HFF-Myc (cell line): ENCODE results near the gene MCC.

Source experiments
- DNase-seq: peaks from one replicate; pipeline ENCODE4 v3.0.0-alpha.2; 2011; ENCODE audit warnings: low read depth; ENCODE audit errors: extremely low read depth
- H3K4me3 ChIP-seq: replicated peaks from 2 replicates; pipeline ENCODE4 v1.5.1; 2011; ENCODE audit warnings: low read depth, mild to moderate bottlenecking, control low read depth, low read length
- TF ChIP-seq, protein P1 (sequence below): IDR thresholded peaks from 2 replicates; pipeline ENCODE4 v1.5.1; 2012; ENCODE audit warnings: mild to moderate bottlenecking, low read depth, low read length, control low read depth; ENCODE audit errors: missing control alignments

Gene MCC

DNA sequence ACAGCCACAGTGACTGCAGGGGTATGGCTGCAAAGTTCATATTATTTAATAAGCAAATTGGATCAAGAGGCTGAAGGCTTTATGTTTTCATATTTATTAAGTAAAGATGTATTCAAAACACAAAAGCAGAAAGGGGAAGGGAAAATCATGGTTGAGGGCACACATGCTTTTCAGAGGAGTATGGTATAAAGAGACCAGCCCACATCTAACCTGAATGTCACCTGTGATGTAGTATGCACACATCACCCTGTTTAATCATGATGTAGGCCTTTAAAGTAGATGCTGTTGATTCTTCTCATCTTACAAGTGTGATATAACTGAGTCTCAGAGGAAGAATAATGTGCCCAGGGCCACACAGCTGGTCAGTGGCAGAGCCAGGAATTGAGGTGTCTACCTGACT lies 299.8 kb downstream of the MCC start:
- no peak overlapping the region for H3K4me3 ChIP-seq
- TF ChIP-seq, protein P1, sequence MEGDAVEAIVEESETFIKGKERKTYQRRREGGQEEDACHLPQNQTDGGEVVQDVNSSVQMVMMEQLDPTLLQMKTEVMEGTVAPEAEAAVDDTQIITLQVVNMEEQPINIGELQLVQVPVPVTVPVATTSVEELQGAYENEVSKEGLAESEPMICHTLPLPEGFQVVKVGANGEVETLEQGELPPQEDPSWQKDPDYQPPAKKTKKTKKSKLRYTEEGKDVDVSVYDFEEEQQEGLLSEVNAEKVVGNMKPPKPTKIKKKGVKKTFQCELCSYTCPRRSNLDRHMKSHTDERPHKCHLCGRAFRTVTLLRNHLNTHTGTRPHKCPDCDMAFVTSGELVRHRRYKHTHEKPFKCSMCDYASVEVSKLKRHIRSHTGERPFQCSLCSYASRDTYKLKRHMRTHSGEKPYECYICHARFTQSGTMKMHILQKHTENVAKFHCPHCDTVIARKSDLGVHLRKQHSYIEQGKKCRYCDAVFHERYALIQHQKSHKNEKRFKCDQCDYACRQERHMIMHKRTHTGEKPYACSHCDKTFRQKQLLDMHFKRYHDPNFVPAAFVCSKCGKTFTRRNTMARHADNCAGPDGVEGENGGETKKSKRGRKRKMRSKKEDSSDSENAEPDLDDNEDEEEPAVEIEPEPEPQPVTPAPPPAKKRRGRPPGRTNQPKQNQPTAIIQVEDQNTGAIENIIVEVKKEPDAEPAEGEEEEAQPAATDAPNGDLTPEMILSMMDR = no peak
- no peak for DNase-seq

DNA sequence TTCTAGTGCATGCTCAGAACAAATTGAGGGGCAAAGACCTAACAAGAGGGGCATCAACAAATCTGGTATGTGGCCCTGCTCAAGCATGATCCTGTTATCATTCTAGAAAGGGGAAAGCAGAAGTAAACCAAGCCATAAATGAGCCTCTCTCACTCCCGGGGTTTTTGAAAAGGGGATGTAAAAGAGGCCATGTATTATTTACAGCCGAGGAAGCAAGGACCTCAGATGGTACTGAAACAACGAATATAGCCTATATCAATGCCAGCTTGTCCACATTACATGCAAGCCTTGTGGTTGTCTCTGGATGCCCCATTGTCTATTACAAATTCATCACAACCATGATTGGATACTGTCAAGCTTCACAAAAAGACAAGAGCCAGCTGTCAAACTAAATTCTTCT lies 300.3 kb downstream of the MCC start:
- no peak for DNase-seq
- TF ChIP-seq, protein P1 = no peak
- no peak overlapping the region for H3K4me3 ChIP-seq

DNA sequence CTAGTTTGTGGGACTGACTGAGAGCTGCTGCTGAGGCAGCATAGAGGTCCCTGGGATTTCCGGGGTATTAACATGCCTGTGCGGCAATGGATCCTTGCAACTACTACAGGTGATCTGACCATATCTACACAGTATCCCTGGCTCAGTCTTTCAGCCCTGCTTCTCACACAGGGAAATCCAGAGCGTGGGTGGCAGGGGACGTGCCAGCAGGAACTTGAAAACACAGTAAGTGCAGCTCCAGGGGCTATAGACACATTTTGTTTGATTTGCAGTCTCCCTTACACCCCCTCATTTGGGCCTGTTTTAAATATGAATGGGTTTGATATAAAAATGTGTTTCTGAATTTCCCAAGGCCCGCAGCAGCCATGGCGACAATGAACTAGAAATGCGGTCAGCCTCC lies 302.2 kb downstream of the MCC start:
- DNase-seq = no peak
- H3K4me3 ChIP-seq = no peak overlapping the region
- TF ChIP-seq, protein P1 = no peak

DNA sequence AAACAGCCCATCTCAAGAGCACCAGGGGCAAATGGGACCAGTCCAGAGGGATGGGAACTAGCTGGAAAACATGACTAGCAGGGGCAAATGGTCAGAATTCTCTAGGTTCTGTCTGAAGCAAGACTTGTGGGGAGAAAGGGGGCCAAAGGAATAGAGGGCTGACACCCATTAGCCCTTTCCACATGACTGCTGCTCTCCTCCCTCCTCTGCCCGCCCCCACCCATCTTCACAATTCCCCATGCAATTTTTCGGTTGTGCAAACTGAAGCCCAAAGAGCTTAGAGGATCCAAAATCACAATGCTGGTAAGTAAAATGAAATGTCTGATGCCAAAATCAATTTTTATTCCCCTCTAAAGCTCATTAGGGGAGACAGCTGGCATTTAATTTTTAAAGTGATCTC lies 304.6 kb downstream of the MCC start:
- no peak for DNase-seq
- H3K4me3 ChIP-seq = no peak overlapping the region
- TF ChIP-seq, protein P1 = no peak

DNA sequence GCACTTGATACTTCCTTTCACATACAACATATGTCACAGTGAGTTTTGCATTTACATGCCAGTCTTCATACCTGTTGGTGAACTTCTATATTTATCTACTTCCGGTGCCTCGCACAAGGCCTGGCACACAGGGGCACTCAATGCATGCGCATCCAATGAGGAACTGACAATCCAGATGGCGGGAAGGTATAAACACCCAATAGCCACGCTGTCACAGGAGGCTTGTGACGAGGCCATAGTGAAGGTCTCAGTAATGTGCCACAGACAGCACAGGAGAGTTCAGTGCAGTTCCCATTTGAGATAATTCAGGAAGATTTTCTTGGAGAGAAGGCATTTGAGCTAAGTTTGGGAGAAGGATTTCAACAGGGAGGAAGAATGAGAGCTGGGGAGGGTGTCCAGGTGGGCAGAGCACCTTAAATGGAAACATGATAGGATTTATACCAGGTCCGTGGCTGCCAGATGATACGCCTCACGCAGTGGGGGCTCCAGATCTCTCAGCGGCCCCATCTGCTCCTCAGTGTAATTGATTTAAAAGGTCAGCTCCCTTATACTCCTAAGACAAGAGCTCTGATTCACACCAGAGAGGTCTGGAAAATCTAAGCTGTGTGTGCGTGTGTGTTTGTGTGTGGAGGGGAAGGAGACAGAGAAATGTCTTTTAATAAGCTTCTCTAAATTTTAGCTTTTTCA lies 305.5 kb downstream of the MCC start:
- TF ChIP-seq, protein P1 = no peak
- DNase-seq = no peak
- H3K4me3 ChIP-seq = no peak overlapping the region

DNA sequence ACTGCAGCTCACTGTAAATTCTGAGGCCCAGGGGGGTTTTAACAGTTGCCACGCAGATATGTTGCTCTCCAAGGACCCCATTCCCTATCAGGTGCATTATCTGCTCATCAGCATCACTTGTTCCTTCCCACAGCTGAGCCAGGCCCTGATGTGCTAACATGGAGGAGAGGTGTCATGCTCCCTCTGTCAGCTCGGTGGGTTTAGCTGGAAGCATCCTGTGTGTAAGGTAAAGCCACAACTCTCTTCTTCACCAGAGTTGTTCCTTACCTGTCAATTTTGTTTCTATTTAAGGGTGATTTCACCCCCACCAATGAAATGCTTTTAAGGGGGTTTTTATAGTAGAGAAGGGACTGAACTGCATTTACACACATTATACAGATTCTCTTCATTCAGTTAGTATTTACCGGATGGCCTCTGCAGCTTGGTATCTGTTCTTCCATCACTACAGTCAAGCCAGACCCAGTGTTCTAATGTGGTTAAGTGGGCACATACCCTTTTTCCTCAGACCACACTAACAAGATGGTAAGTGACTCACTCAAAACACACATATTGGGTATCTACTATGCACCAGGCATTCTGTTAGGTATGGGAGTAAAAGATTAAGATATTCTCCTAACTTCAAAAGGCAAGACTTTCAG lies 306.3 kb downstream of the MCC start:
- no peak for DNase-seq
- no peak overlapping the region for H3K4me3 ChIP-seq
- TF ChIP-seq, protein P1 = no peak
